IMR-90 (cell line): ENCODE measurements around the gene BTN1A1. TPM values are rescaled to one million over a fixed set of nuclear protein-coding genes. Genes with fewer than 3 reads are reported as not detected.

Experiments
- ATAC-seq: fragments of 200-7000 bp; cut with Tn5 transposase; 2 replicates; pipeline ENCODE4 v1.9.1; 2020; ENCODE audit warnings: low read depth, mild to moderate bottlenecking, moderate library complexity
- BruUV-seq: library from RNA; stranded (reverse); fragments of 400-500 nt; replicated peaks from 2 replicates; lab custom pipeline; 2021; lab: Mats Ljungman, UMichigan
- CTCF ChIA-PET: fragments of 300-600 bp; formaldehyde crosslinking; extraction: SDS; loops from one replicate; lab custom pipeline; 2021; ENCODE audit warnings: antibody characterized with exemption; lab: Yijun Ruan, JAX
- POLR2A ChIA-PET: fragments of 300-600 bp; sonication (Branson Sonifier 250); formaldehyde crosslinking; loops from one replicate; lab custom pipeline; 2022; ENCODE audit warnings: antibody characterized with exemption; ENCODE audit not compliant: unreplicated experiment; lab: Charles Lee
- DNase-seq: peaks from one replicate; pipeline ENCODE4 v3.0.0; 2013
- H2AFZ ChIP-seq: replicated peaks from 2 replicates; pipeline ENCODE3; 2013; ENCODE audit warnings: low read length, mild to moderate bottlenecking; ENCODE audit not compliant: poor library complexity
- H2AK5ac ChIP-seq: 2 replicates; pipeline ENCODE4 v1.6.1; 2013; ENCODE audit warnings: low read depth, low read length, inconsistent platforms
- H2AK9ac ChIP-seq: replicated peaks from 2 replicates; pipeline ENCODE3; 2013; ENCODE audit warnings: mild to moderate bottlenecking, low read depth, low read length, moderate library complexity; ENCODE audit not compliant: poor library complexity
- H2BK120ac ChIP-seq: 2 replicates; pipeline ENCODE4 v1.6.1; 2013; ENCODE audit warnings: low read depth, low read length, inconsistent platforms
- H2BK15ac ChIP-seq: 3 replicates; pipeline ENCODE4 v1.6.1; 2013; ENCODE audit warnings: low read depth, low read length, inconsistent platforms
- H2BK20ac ChIP-seq: 2 replicates; pipeline ENCODE4 v1.6.1; 2013; ENCODE audit warnings: low read depth, mild to moderate bottlenecking, inconsistent platforms, low read length, moderate library complexity
- H2BK5ac ChIP-seq: 2 replicates; pipeline ENCODE4 v1.6.1; 2013; ENCODE audit warnings: mild to moderate bottlenecking, low read depth, low read length, inconsistent platforms; ENCODE audit not compliant: poor library complexity, severe bottlenecking
- H3K14ac ChIP-seq: replicated peaks from 2 replicates; pipeline ENCODE4 v1.6.1; 2013; ENCODE audit warnings: low read depth, low read length, inconsistent platforms
- H3K18ac ChIP-seq: 2 replicates; pipeline ENCODE4 v1.6.1; 2013; ENCODE audit warnings: low read depth, low read length, control low read depth
- H3K23ac ChIP-seq: 2 replicates; pipeline ENCODE4 v1.6.1; 2013; ENCODE audit warnings: low read depth, low read length, inconsistent platforms
- H3K27ac ChIP-seq: 2 replicates; pipeline ENCODE4 v1.5.1; 2013; ENCODE audit warnings: mild to moderate bottlenecking, control low read depth, low read length; ENCODE audit not compliant: insufficient read depth
- H3K27me3 ChIP-seq: 2 replicates; pipeline ENCODE4 v1.6.1; 2013; ENCODE audit warnings: low read length; ENCODE audit not compliant: control insufficient read depth, insufficient read depth
- H3K36me3 ChIP-seq: 2 replicates; pipeline ENCODE4 v1.6.1; 2013; ENCODE audit warnings: low read length, mixed read lengths; ENCODE audit not compliant: control insufficient read depth, insufficient read depth
- H3K4ac ChIP-seq: 2 replicates; pipeline ENCODE4 v1.6.1; 2013; ENCODE audit warnings: low read depth, low read length, inconsistent platforms
- H3K4me1 ChIP-seq: 2 replicates; pipeline ENCODE4 v1.6.1; 2013; ENCODE audit warnings: low read length, mixed read lengths; ENCODE audit not compliant: control insufficient read depth, insufficient read depth
- H3K4me2 ChIP-seq: 2 replicates; pipeline ENCODE4 v1.6.1; 2013; ENCODE audit warnings: low read depth, mild to moderate bottlenecking, control low read depth, low read length, moderate library complexity
- H3K4me3 ChIP-seq: 2 replicates; pipeline ENCODE4 v1.5.1; 2013; ENCODE audit warnings: low read depth, mild to moderate bottlenecking, control low read depth, low read length, moderate library complexity; ENCODE audit not compliant: insufficient read depth
- H3K56ac ChIP-seq: 2 replicates; pipeline ENCODE4 v1.6.1; 2013; ENCODE audit warnings: low read length, inconsistent platforms; ENCODE audit not compliant: insufficient read depth; ENCODE audit errors: extremely low read depth
- H3K79me1 ChIP-seq, 2 experiments: 2 replicates each; pipeline ENCODE4 v1.6.1; 2013; ENCODE audit warnings: low read length in 2 of 2, inconsistent platforms in 1 of 2, low read depth in 1 of 2
- H3K9ac ChIP-seq: 2 replicates; pipeline ENCODE4 v1.6.1; 2013; ENCODE audit warnings: low read depth, low read length, control low read depth
- H3K9me1 ChIP-seq: 2 replicates; pipeline ENCODE4 v1.6.1; 2013; ENCODE audit warnings: low read length, inconsistent platforms; ENCODE audit not compliant: insufficient read depth
- H3K9me3 ChIP-seq: 2 replicates; pipeline ENCODE4 v1.6.1; 2013; ENCODE audit warnings: low read length; ENCODE audit not compliant: control insufficient read depth, insufficient read depth
- H4K20me1 ChIP-seq: 2 replicates; pipeline ENCODE4 v1.6.1; 2013; ENCODE audit warnings: low read length, inconsistent platforms; ENCODE audit not compliant: insufficient read depth
- H4K5ac ChIP-seq: 2 replicates; pipeline ENCODE4 v1.6.1; 2013; ENCODE audit warnings: mild to moderate bottlenecking, low read depth, low read length, control low read depth
- H4K8ac ChIP-seq, 2 experiments: 2 replicates each; pipeline ENCODE4 v1.6.1; 2013; ENCODE audit warnings: low read depth in 2 of 2, low read length in 2 of 2, control low read depth in 1 of 2, inconsistent platforms in 1 of 2
- H4K91ac ChIP-seq: 2 replicates; pipeline ENCODE4 v1.6.1; 2013; ENCODE audit warnings: low read depth, low read length, inconsistent platforms; ENCODE audit not compliant: insufficient read depth
- BHLHE40 ChIP-seq: fragments of 150-350 bp; IDR thresholded peaks from 2 replicates; pipeline ENCODE4 v1.6.1; 2016; ENCODE audit warnings: mild to moderate bottlenecking, low read depth, low read length
- CEBPB ChIP-seq: IDR thresholded peaks from 2 replicates; pipeline ENCODE4 v1.6.1; 2012; ENCODE audit warnings: low read depth, low read length, improper control_type of control experiment
- CHD1 ChIP-seq: IDR thresholded peaks from 2 replicates; pipeline ENCODE4 v1.6.1; 2012; ENCODE audit warnings: low read depth, low read length, improper control_type of control experiment
- FOS ChIP-seq: fragments of 150-350 bp; IDR thresholded peaks from 2 replicates; pipeline ENCODE4 v1.6.1; 2016; ENCODE audit warnings: low read depth, low read length
- MAFK ChIP-seq: IDR thresholded peaks from 2 replicates; pipeline ENCODE4 v1.6.1; 2012; ENCODE audit warnings: low read depth, low read length, improper control_type of control experiment
- MAZ ChIP-seq: IDR thresholded peaks from 2 replicates; pipeline ENCODE4 v1.6.1; 2012; ENCODE audit warnings: low read depth, mild to moderate bottlenecking, low read length, improper control_type of control experiment, moderate library complexity, borderline replicate concordance
- MXI1 ChIP-seq: IDR thresholded peaks from 2 replicates; pipeline ENCODE4 v1.6.1; 2012; ENCODE audit warnings: low read depth, mild to moderate bottlenecking, low read length, moderate library complexity, borderline replicate concordance
- NFE2L2 ChIP-seq: fragments of 150-350 bp; IDR thresholded peaks from 2 replicates; pipeline ENCODE4 v1.6.1; 2016; ENCODE audit warnings: low read depth, mild to moderate bottlenecking, low read length
- POLR2A ChIP-seq: IDR thresholded peaks from 2 replicates; pipeline ENCODE4 v1.6.1; 2012; ENCODE audit warnings: mild to moderate bottlenecking, low read depth, low read length
- RCOR1 ChIP-seq: IDR thresholded peaks from 2 replicates; pipeline ENCODE4 v1.6.1; 2012; ENCODE audit warnings: mild to moderate bottlenecking, low read length, improper control_type of control experiment; ENCODE audit not compliant: insufficient replicate concordance
- RFX5 ChIP-seq: IDR thresholded peaks from 2 replicates; pipeline ENCODE4 v1.8.0; 2012; ENCODE audit warnings: low read depth, mild to moderate bottlenecking, low read length, moderate library complexity
- SMC3 ChIP-seq: fragments of 150-350 bp; IDR thresholded peaks from 2 replicates; pipeline ENCODE4 v1.6.1; 2016; ENCODE audit warnings: low read depth, mild to moderate bottlenecking, antibody characterized with exemption, low read length, moderate library complexity
- WGBS, 2 experiments: methylation state at CpG; one replicate each; pipeline versions ENCODE4 v1.1.5 to v1.1.7; 2013; ENCODE audit warnings: missing lambda C conversion rate in 2 of 2; ENCODE audit not compliant: insufficient read length in 1 of 2; ENCODE audit errors: extremely low coverage in 2 of 2; 5-methylcytosine and 5-hydroxymethylcytosine counted together
- dilution Hi-C: fragments of 300-500 bp; cut with HindIII; formaldehyde crosslinking; loops from one replicate; pipeline ENCODE4 v1.14.3; 2018; ENCODE audit warnings: low sequenced_read_pairs; ENCODE audit not compliant: unreplicated experiment
- in situ Hi-C: fragments of 300-500 bp; cut with MboI; formaldehyde crosslinking; loops from 3 replicates; pipeline ENCODE4 v1.14.3; 2019; ENCODE audit warnings: low sequenced_read_pairs, inconsistent platforms, mixed read lengths
- intact Hi-C: fragments of 100-400 bp; cut with micrococcal nuclease; formaldehyde crosslinking; loops from 2 replicates; pipeline ENCODE4 v1.10.0; 2022
- polyA plus RNA-seq, 3 experiments: library from polyadenylated mRNA; depleted of rRNA; stranded (reverse); fragments of >200 nt; gene quantifications; 2 replicates each; pipeline ENCODE4 v1.2.3, GENCODE V29; 2012; ENCODE audit warnings: low replicate concordance in 1 of 3
- total RNA-seq: library from RNA; depleted of rRNA; stranded (reverse); fragments of >200 nt; gene quantifications from 2 replicates; pipeline ENCODE4 v1.2.3, GENCODE V29; 2012
- TF ChIP-seq, protein P1 (sequence below): fragments of 150-350 bp; IDR thresholded peaks from 2 replicates; pipeline ENCODE4 v1.6.1; 2017; ENCODE audit warnings: mild to moderate bottlenecking, antibody characterized with exemption, low read length, low read depth
- TF ChIP-seq, protein P2 (sequence below): conservative IDR thresholded peaks from 2 replicates; pipeline ENCODE4 v1.5.1; 2012; ENCODE audit warnings: mild to moderate bottlenecking, low read depth, low read length, improper control_type of control experiment

Gene BTN1A1
- total and polyA plus RNA-seq, 2 of the 4 experiments (the other 2 are of a cell fraction) = not detected

DNA sequence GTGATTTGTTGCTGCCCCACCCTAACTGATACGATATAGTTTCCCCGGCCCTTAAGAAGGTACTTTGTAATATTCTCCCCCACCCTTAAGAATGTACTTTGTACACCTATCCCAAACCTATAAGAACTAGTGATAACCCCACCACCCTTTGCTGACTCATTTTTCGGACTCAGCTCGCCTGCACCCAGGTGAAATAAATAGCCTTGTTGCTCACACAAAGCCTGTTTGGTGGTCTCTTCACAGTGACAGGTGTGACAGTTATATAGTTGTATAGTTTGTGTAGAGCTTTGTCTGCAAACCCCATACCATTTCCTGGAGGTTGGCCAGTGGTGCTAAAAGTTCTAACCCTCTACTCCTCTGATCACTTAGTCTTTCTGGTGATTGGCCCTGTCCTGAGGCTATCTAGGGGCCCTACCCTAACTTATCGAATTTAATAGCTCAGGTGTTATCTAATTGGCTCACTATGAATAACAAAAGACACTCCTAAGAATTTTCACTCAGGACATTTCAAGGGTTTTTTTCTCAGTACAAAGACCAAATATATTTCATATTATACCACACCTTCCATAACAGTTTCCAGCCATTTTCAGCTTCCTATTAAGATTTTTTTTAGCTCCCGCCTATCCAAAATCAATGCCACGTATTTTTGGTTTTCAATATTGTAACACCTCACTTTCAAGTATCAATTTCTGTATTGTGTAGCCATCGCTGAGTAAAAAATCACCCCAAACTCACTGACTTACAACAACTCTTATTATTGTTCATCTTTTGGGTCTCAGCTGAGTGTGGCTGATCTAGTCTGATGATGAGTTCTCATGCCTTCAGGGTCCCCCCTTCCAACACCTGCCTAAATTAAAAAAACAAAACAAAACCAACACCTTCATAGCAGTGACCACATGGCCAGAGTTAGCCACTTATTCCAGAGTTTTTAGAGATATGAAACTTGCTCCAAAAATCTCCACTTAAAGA lies 9.8 kb upstream of the BTN1A1 start (continued):
- TF ChIP-seq MAZ = no peak

DNA sequence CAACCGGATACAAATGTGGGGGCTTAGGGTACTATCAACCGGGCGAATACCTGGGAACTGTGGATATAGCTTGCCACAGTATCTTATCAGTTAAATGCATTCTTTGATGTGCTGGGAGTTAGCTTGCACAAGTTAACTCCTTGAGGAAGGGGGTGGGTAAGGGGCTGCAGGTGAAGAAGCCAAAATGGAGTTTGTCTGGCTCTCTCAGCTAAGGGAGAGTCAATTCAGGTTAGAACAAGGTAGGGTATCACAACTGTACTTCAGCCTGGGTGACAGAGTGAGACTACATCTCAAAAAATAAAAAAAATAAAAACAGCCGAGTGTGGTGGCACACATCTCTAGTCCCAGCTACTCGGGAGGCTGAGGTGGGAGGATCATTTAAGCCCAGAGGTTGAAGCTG lies 8.5 kb upstream of the BTN1A1 start:
- no peak overlapping the region for H2BK15ac ChIP-seq
- H4K5ac ChIP-seq = no peak overlapping the region
- H2BK20ac ChIP-seq = no peak overlapping the region
- no peaks in the 10 kb centered on the region for H3K79me1 ChIP-seq
- no peaks in the 10 kb centered on the region for H3K36me3 ChIP-seq
- no peak for DNase-seq
- no peak overlapping the region for H2BK120ac ChIP-seq
- no peak overlapping the region for H3K9ac ChIP-seq
- peaks cover 3% of the 10 kb centered on the region; the same call in 1 of the 2 replicates for H3K9me3 ChIP-seq
- WGBS, 2 experiments = 83% methylated on average over 1 of the region's 5 CpGs; no CpG with 5 or more reads in 1 of the 2 experiments
- no peak overlapping the region for H2AK5ac ChIP-seq
- H3K4me1 ChIP-seq = no peaks in the 10 kb centered on the region
- H3K4ac ChIP-seq = no peak overlapping the region
- H4K91ac ChIP-seq = no peak overlapping the region
- POLR2A ChIA-PET = no interaction called here
- H3K27ac ChIP-seq = no peak overlapping the region
- no peak overlapping the region for H3K4me3 ChIP-seq
- H3K27me3 ChIP-seq = peaks cover 6% of the 10 kb centered on the region
- no peak for ATAC-seq
- H4K20me1 ChIP-seq = no peaks in the 10 kb centered on the region
- in situ Hi-C loops (no loop called here), dilution Hi-C loops (no loop called here), intact Hi-C loops (no loop called here)
- no peak overlapping the region for H3K23ac ChIP-seq
- no peak overlapping the region for H2AFZ ChIP-seq
- no TSS peak for BruUV-seq
- H3K4me2 ChIP-seq = no peak overlapping the region
- H3K56ac ChIP-seq = no peak overlapping the region
- no peak overlapping the region for H3K18ac ChIP-seq
- no peak overlapping the region for H2AK9ac ChIP-seq
- no peak overlapping the region for H3K14ac ChIP-seq
- CTCF ChIA-PET = interaction anchor here (1.0 to 1.1 kb wide), 2 partner anchors 10 to 150 kb away, joined by 3 read pairs; no protein-coding TSS in a partner anchor
- H4K8ac ChIP-seq = no peak overlapping the region
- H2BK5ac ChIP-seq = no peak overlapping the region
- H3K9me1 ChIP-seq = no peaks in the 10 kb centered on the region
- TF ChIP-seq, protein P1, sequence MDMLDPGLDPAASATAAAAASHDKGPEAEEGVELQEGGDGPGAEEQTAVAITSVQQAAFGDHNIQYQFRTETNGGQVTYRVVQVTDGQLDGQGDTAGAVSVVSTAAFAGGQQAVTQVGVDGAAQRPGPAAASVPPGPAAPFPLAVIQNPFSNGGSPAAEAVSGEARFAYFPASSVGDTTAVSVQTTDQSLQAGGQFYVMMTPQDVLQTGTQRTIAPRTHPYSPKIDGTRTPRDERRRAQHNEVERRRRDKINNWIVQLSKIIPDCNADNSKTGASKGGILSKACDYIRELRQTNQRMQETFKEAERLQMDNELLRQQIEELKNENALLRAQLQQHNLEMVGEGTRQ = no peak
- no peak for TF ChIP-seq FOS
- TF ChIP-seq MAZ = no peak
- no peak for TF ChIP-seq SMC3
- no peak for TF ChIP-seq RCOR1
- no peak for TF ChIP-seq MAFK
- TF ChIP-seq NFE2L2 = no peak
- TF ChIP-seq MXI1 = no peak
- TF ChIP-seq CEBPB = no peak
- TF ChIP-seq BHLHE40 = no peak
- TF ChIP-seq POLR2A = no peak
- TF ChIP-seq CHD1 = no peak
- TF ChIP-seq, protein P2, sequence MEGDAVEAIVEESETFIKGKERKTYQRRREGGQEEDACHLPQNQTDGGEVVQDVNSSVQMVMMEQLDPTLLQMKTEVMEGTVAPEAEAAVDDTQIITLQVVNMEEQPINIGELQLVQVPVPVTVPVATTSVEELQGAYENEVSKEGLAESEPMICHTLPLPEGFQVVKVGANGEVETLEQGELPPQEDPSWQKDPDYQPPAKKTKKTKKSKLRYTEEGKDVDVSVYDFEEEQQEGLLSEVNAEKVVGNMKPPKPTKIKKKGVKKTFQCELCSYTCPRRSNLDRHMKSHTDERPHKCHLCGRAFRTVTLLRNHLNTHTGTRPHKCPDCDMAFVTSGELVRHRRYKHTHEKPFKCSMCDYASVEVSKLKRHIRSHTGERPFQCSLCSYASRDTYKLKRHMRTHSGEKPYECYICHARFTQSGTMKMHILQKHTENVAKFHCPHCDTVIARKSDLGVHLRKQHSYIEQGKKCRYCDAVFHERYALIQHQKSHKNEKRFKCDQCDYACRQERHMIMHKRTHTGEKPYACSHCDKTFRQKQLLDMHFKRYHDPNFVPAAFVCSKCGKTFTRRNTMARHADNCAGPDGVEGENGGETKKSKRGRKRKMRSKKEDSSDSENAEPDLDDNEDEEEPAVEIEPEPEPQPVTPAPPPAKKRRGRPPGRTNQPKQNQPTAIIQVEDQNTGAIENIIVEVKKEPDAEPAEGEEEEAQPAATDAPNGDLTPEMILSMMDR = no peak
- no peak for TF ChIP-seq RFX5
